NCI-H1092 (cell line): ENCODE results near the gene RCAN3.
A peak's percentile ranks its signal among the peaks of the same experiment; 100 is the strongest.
"Not testable (repeated sequence)": the region's sequence is repeated elsewhere in the genome, so short reads cannot be mapped to it uniquely, and the experiment has no call there.

ENCODE experiments used
- DNase-seq: peaks from one replicate; lab custom pipeline; 2025; lab: John Stamatoyannopoulos, UW

Gene RCAN3

GRCh38 chr1:24486331-24487065 is 16.1 kb upstream of the RCAN3 start:
- no peak for DNase-seq

- DNase-seq: no peak
Measured at GRCh38 chr1:24487455-24487854, 15.2 kb upstream of the RCAN3 start.

GRCh38 chr1:24488159-24488558 is 14.5 kb upstream of the RCAN3 start:
- DNase-seq: not testable (repeated sequence)

GRCh38 chr1:24489674-24490073 is 13.0 kb upstream of the RCAN3 start:
- DNase-seq: no peak

- DNase-seq: no peak
Measured at GRCh38 chr1:24490101-24490781, 12.4 kb upstream of the RCAN3 start.

- DNase-seq: no peak
Measured at GRCh38 chr1:24491577-24492360, 10.9 kb upstream of the RCAN3 start.

- DNase-seq: not testable (repeated sequence)
Measured at GRCh38 chr1:24492935-24493334, 9.7 kb upstream of the RCAN3 start.

GRCh38 chr1:24493785-24494184 is 8.9 kb upstream of the RCAN3 start:
- DNase-seq: no peak

GRCh38 chr1:24498589-24498988 is 4.0 kb upstream of the RCAN3 start:
- DNase-seq: no peak

- DNase-seq: no peak
Measured at GRCh38 chr1:24500448-24501048, 2.1 kb upstream of the RCAN3 start.

GRCh38 chr1:24501371-24502064 is 1.1 kb upstream of the RCAN3 start:
- no peak for DNase-seq

GRCh38 chr1:24502065-24502708 is 449 bp upstream of the RCAN3 start:
- peak; percentile 73 for DNase-seq

- DNase-seq: no peak
Measured at GRCh38 chr1:24503059-24503751, 569 bp downstream of the RCAN3 start.

- no peak for DNase-seq
Measured at GRCh38 chr1:24503870-24504523, 1.4 kb downstream of the RCAN3 start.

GRCh38 chr1:24504560-24504959 is 1.9 kb downstream of the RCAN3 start:
- DNase-seq: no peak

- no peak for DNase-seq
Measured at GRCh38 chr1:24505816-24506215, 3.2 kb downstream of the RCAN3 start.

- no peak for DNase-seq
Measured at GRCh38 chr1:24506691-24507381, 4.2 kb downstream of the RCAN3 start.

GRCh38 chr1:24507405-24507804 is 4.8 kb downstream of the RCAN3 start:
- DNase-seq: no peak

- DNase-seq: no peak
Measured at GRCh38 chr1:24508911-24509310, 6.3 kb downstream of the RCAN3 start.

GRCh38 chr1:24513706-24514105 is 11.1 kb downstream of the RCAN3 start:
- no peak for DNase-seq
